PC-9 (cell line): ENCODE data around the gene MICA. TPM values are rescaled to one million over a fixed set of nuclear protein-coding genes. Genes with fewer than 3 reads are reported as not detected.
"Not testable (repeated sequence)": the region's sequence is repeated elsewhere in the genome, so short reads cannot be mapped to it uniquely, and the experiment has no call there.

Experiments used
- BruUV-seq: library from RNA; stranded (reverse); fragments of 400-500 nt; replicated peaks from 2 replicates; lab custom pipeline; 2021; lab: Mats Ljungman, UMichigan
- CTCF ChIA-PET: fragments of 300-600 bp; sonication (Branson Sonifier 250); formaldehyde crosslinking; loops from one replicate; lab custom pipeline; 2022; ENCODE audit warnings: antibody characterized with exemption; lab: Charles Lee
- POLR2A ChIA-PET: fragments of 300-600 bp; sonication (Branson Sonifier 250); formaldehyde crosslinking; loops from one replicate; lab custom pipeline; 2022; ENCODE audit warnings: antibody characterized with exemption; ENCODE audit not compliant: unreplicated experiment; lab: Charles Lee
- DNase-seq, 2 experiments: peaks; one replicate each; pipeline versions ENCODE4 v3.0.0 to v3.0.0-alpha.2; 2015 to 2022; ENCODE audit warnings: mixed read lengths in 1 of 2
- H2AFZ ChIP-seq: fragments of 200-600 bp; sonication (generic); 2 replicates; pipeline ENCODE4 v1.8.1; 2017; ENCODE audit warnings: antibody characterized with exemption
- H3F3A ChIP-seq: fragments of 200-600 bp; sonication (generic); 2 replicates; pipeline ENCODE4 v1.8.1; 2017; ENCODE audit warnings: antibody characterized with exemption, mild to moderate bottlenecking, low read depth; ENCODE audit not compliant: insufficient read depth
- H3K27ac ChIP-seq: fragments of 200-600 bp; sonication (generic); 2 replicates; pipeline ENCODE4 v1.6.1; 2016; ENCODE audit warnings: mixed run types
- H3K27me3 ChIP-seq: fragments of 200-600 bp; sonication (generic); 2 replicates; pipeline ENCODE4 v1.6.1; 2016; ENCODE audit warnings: low read depth, mixed run types; ENCODE audit not compliant: insufficient read depth
- H3K36me3 ChIP-seq: fragments of 200-600 bp; sonication (generic); 2 replicates; pipeline ENCODE4 v1.6.1; 2016; ENCODE audit warnings: low read depth, mixed run types
- H3K4me1 ChIP-seq: fragments of 200-600 bp; sonication (generic); replicated peaks from 2 replicates; pipeline ENCODE4 v1.6.1; 2016; ENCODE audit warnings: mixed run types; ENCODE audit not compliant: insufficient read depth
- H3K4me2 ChIP-seq: fragments of 200-600 bp; sonication (generic); 2 replicates; pipeline ENCODE4 v1.6.1; 2017; ENCODE audit warnings: mixed run types
- H3K4me3 ChIP-seq: fragments of 200-600 bp; sonication (generic); 2 replicates; pipeline ENCODE4 v1.6.1; 2016; ENCODE audit warnings: mixed run types
- H3K79me2 ChIP-seq: fragments of 200-600 bp; sonication (generic); 2 replicates; pipeline ENCODE4 v1.6.1; 2017; ENCODE audit warnings: low read depth, mixed run types
- H3K9me2 ChIP-seq: fragments of 200-600 bp; sonication (generic); 2 replicates; pipeline ENCODE4 v1.8.1; 2017; ENCODE audit warnings: mild to moderate bottlenecking; ENCODE audit not compliant: insufficient read depth
- H3K9me3 ChIP-seq: fragments of 200-600 bp; sonication (generic); 2 replicates; pipeline ENCODE4 v1.8.1; 2016; ENCODE audit warnings: low read depth; ENCODE audit not compliant: insufficient read depth
- H4K20me1 ChIP-seq: fragments of 200-600 bp; sonication (generic); 2 replicates; pipeline ENCODE4 v1.8.1; 2017; ENCODE audit not compliant: insufficient read depth
- EZH2 ChIP-seq: fragments of 200-600 bp; sonication (generic); IDR thresholded peaks from 2 replicates; pipeline ENCODE4 v1.8.0; 2017; ENCODE audit warnings: antibody characterized with exemption, low read depth
- intact Hi-C: fragments of 100-400 bp; cut with micrococcal nuclease; formaldehyde crosslinking; loops from one replicate; pipeline ENCODE4 v1.10.0; 2022; ENCODE audit not compliant: unreplicated experiment
- total RNA-seq: library from RNA; stranded (reverse); gene quantifications from 2 replicates; pipeline ENCODE4 v1.2.3, GENCODE V29; 2021
- TF ChIP-seq, protein P1 (sequence below): fragments of 200-600 bp; sonication (generic); conservative IDR thresholded peaks from 2 replicates; pipeline ENCODE4 v1.6.1; 2017; ENCODE audit warnings: mixed run types, antibody characterized with exemption, mild to moderate bottlenecking, moderate library complexity

Gene MICA
- total RNA-seq, 1 experiment from 2014 or later = 13.5 TPM

DNA sequence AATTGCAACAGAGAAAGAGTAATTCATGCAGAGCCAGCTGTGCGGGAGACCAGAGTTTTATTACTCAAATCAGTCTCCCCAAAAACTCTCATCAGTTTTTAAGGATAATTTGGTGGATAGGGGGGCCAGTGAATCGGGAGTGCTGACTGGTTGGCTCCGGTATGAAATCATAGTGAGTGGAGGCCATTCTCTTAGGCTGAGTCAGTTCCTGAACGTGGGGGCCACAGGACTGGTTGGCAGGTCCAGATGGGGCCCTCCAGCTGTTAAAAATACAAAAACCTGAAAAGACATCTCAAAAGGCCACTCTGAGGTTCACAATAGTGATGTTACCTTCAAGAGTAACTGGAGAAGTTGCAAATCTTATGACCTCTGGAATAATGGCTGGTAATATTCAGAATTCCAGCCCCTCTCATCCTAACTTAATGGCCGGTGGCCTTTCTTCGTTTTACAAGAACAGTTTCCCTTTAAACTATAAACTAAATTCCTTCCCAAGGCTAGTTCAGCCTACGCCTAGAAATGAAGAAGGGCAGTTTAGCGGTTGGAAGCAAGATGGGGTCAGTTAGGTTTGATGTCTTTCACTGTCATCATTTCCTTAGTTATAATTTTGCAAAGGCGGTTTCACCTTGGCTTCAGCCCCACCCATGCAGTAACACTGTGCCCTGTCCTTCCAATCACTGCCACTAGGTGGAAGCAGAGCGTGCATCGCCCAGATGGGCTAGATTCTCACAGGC is 6.8 kb upstream of the MICA start:
- Histone ChIP-seq H3K27ac (no peak overlapping the region), H3K9me2 (no peaks in the 10 kb centered on the region), H3K79me2 (no peaks in the 10 kb centered on the region), H4K20me1 (no peaks in the 10 kb centered on the region), H3K4me3 (no peak overlapping the region), H3K4me1 (peaks cover 4% of the 10 kb centered on the region), H3K27me3 (no peaks in the 10 kb centered on the region), H3K9me3 (no peaks in the 10 kb centered on the region), H3K4me2 (no peak overlapping the region), H2AFZ (no peak overlapping the region), H3F3A (peaks cover 4% of the 10 kb centered on the region; the same call in 1 of the 2 replicates), H3K36me3 (no peaks in the 10 kb centered on the region)
- no TSS peak for BruUV-seq
- CTCF ChIA-PET = no interaction called here
- TF ChIP-seq EZH2 = no peak
- TF ChIP-seq, protein P1, sequence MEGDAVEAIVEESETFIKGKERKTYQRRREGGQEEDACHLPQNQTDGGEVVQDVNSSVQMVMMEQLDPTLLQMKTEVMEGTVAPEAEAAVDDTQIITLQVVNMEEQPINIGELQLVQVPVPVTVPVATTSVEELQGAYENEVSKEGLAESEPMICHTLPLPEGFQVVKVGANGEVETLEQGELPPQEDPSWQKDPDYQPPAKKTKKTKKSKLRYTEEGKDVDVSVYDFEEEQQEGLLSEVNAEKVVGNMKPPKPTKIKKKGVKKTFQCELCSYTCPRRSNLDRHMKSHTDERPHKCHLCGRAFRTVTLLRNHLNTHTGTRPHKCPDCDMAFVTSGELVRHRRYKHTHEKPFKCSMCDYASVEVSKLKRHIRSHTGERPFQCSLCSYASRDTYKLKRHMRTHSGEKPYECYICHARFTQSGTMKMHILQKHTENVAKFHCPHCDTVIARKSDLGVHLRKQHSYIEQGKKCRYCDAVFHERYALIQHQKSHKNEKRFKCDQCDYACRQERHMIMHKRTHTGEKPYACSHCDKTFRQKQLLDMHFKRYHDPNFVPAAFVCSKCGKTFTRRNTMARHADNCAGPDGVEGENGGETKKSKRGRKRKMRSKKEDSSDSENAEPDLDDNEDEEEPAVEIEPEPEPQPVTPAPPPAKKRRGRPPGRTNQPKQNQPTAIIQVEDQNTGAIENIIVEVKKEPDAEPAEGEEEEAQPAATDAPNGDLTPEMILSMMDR = peak; percentile 84
- peak; percentile 46 to 76 for DNase-seq
- intact Hi-C loops = loop anchor here (1.0 kb wide), 1 partner anchor 45 kb away; no protein-coding TSS in a partner anchor
- POLR2A ChIA-PET = no interaction called here

DNA sequence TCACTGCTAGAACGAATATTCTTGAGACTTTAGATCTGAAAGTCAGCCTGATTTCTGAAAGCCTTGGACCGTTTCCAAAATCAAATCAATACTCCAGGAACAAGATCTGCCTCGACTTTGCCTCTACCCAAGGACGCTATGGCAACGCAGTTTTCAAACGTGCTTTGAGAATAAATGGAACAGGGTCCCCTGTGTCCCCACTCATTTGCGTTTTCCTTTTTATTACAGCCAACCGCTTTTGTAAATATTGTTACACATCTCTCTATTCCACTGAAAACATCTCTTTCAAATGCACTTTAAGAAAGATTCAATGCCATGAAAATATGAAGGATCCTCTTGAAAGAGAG is 6.3 kb upstream of the MICA start:
- TF ChIP-seq, protein P1 = peak; percentile 23; the same call in 1 of the 2 replicates
- intact Hi-C loops = loop anchor here (1.0 kb wide), 1 partner anchor 44 kb away; no protein-coding TSS in a partner anchor
- H3K4me3 ChIP-seq, H4K20me1 ChIP-seq, DNase-seq, CTCF ChIA-PET, BruUV-seq, H3K79me2 ChIP-seq, H3F3A ChIP-seq, H3K9me3 ChIP-seq, H3K9me2 ChIP-seq, POLR2A ChIA-PET, H3K4me1 ChIP-seq, H3K36me3 ChIP-seq, H3K4me2 ChIP-seq, H3K27me3 ChIP-seq, H3K27ac ChIP-seq, H2AFZ ChIP-seq: not testable (repeated sequence)

DNA sequence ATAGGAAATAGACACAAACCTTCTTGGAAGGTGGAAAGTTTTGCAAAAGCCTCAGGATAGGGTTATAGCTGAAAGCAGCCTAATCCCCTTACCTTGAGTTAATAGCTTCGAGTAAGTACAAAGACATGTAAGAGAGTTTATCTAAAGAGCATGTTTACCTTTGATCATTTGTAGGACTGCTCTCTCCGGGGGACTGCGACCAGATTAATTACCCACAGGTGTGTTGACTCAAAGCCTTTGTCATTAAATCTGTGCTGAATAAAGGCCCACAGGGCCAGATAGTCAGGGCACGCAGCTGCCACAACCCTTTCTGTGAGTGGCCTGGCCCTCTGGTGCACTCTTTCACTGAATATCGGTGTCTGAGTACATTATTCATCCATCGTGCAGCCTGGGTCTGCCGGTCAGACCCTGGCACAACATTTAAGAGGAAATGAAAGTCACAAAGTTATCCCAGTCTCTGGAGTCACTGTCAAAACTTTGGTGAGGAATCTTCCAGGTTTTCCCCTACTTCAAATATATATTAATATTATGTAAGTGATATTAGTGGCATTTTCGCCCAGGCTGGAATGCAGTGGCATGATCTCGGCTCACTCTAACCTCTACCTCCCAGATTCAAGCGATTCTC is 5.4 kb upstream of the MICA start:
- Histone ChIP-seq H3K27ac (no peak overlapping the region), H3K79me2 (no peaks in the 10 kb centered on the region), H3F3A (peaks cover 4% of the 10 kb centered on the region; the same call in 1 of the 2 replicates), H3K9me2 (no peaks in the 10 kb centered on the region), H4K20me1 (no peaks in the 10 kb centered on the region), H3K4me2 (no peak overlapping the region), H3K4me1 (peaks cover 10% of the 10 kb centered on the region), H3K4me3 (no peak overlapping the region), H3K36me3 (no peaks in the 10 kb centered on the region), H3K9me3 (no peaks in the 10 kb centered on the region), H2AFZ (no peak overlapping the region), H3K27me3 (0 out of 2 replicates have a peak, but pooled peaks cover 2% of the 10 kb centered on the region)
- TF ChIP-seq, protein P1 = no peak
- no peak for TF ChIP-seq EZH2
- no peak for DNase-seq
- BruUV-seq = no TSS peak
- intact Hi-C loops = loop anchor here (1.0 to 2.0 kb wide), 2 partner anchors 43 to 201 kb away; no protein-coding TSS in a partner anchor
- POLR2A ChIA-PET = no interaction called here
- CTCF ChIA-PET = interaction anchor here (1.6 kb wide), 1 partner anchor 45 kb away, joined by 9 read pairs; no protein-coding TSS in a partner anchor
